Measurements from ENCODE around the gene RPL29. TPM values are rescaled to one million over a fixed set of nuclear protein-coding genes. Genes with fewer than 3 reads are reported as not detected.

RPL29 gene
- total and polyA plus RNA-seq, 2 donors (not counting 3 experiments of a cell fraction or from before 2014, with no cell fraction given) = 1,236 to 2,177 TPM

- ChIA-PET POLR2A (interaction anchor here (1.6 kb wide), 1 partner anchor 12 kb away, joined by 4 read pairs; the partner anchor contains the start of genes PARP3 and RRP9), CTCF (interaction anchor here (1.0 kb wide), 2 partner anchors 13 to 20 kb away, joined by 3 to 4 read pairs; partner anchors contain the start of genes ABHD14B and RRP9)
- intact Hi-C loops (cut with micrococcal nuclease) (no loop called here), dilution Hi-C loops (cut with MboI; ENCODE audit: extremely low pct_ligation_motif_present, low sequenced_read_pairs) (no loop called here)
- peaks cover 7 to 13% of the 10 kb centered on the region in 2 experiments for H3K27me3 ChIP-seq (ENCODE audit: control insufficient read depth in 2 of 2, insufficient read depth in 2 of 2, low read length in 2 of 2)
- no TSS peak for BruUV-seq (replicated peaks)
- no peaks in the 10 kb centered on the region for H3K4me1 ChIP-seq (ENCODE audit: control insufficient read depth, extremely low read depth, insufficient read depth, low read length)
- FAIRE-seq (no peak), DNase-seq (ENCODE audit: low read depth, low spot score) (no peak)
- no peaks in the 10 kb centered on the region for H3K79me2 ChIP-seq (ENCODE audit: control insufficient read depth, insufficient read depth, low read length)
- no peak overlapping the region for H3K27ac ChIP-seq (ENCODE audit: insufficient read depth, low read depth, low read length)
- no peak overlapping the region for H2AFZ ChIP-seq (ENCODE audit: low read depth, low read length)
- H3K4me2 ChIP-seq (ENCODE audit: insufficient read depth, low read length) = no peak overlapping the region
- H4K20me1 ChIP-seq (replicated peaks; ENCODE audit: control insufficient read depth, extremely low read depth, insufficient read depth, low read length) = no peaks in the 10 kb centered on the region
- no peaks in the 10 kb centered on the region for H3K9me3 ChIP-seq (replicated peaks; ENCODE audit: control insufficient read depth, insufficient read depth, low read length)
- H3K4me3 ChIP-seq (replicated peaks in 1 of 3; ENCODE audit: insufficient read depth in 1 of 3, low read depth in 1 of 3, low read length in 3 of 3) = no peak overlapping the region
- H3K36me3 ChIP-seq (ENCODE audit: control insufficient read depth in 2 of 2, extremely low read depth in 1 of 2, insufficient read depth in 2 of 2, low read length in 2 of 2) = no peaks in the 10 kb centered on the region
- H3K9me1 ChIP-seq (replicated peaks; ENCODE audit: control insufficient read depth, extremely low read depth, insufficient read depth, low read length) = no peaks in the 10 kb centered on the region
- H3K9ac ChIP-seq (replicated peaks; ENCODE audit: extremely low read depth, insufficient read depth, low read length) = no peak overlapping the region
- no peak for TF ChIP-seq EZH2 (IDR thresholded peaks at IDR 0.05; ENCODE audit: borderline replicate concordance, low read depth, low read length, severe bottlenecking)
- TF ChIP-seq GATA2 (IDR thresholded peaks at IDR 0.05; ENCODE audit: insufficient read depth, insufficient read length, low read depth, low read length) = no peak
- no peak for TF ChIP-seq JUN (IDR thresholded peaks at IDR 0.05; ENCODE audit: borderline replicate concordance, insufficient read depth, insufficient read length, low read depth)
- TF ChIP-seq FOS (IDR thresholded peaks at IDR 0.05; ENCODE audit: borderline replicate concordance, insufficient read depth, low read length) = no peak
- TF ChIP-seq MYC (IDR thresholded peaks at IDR 0.05; ENCODE audit: low read depth, low read length) = no peak
- TF ChIP-seq POLR2A (IDR thresholded peaks at IDR 0.05; ENCODE audit: low read depth, low read length) = no peak
- TF ChIP-seq CTCF (IDR thresholded peaks at IDR 0.05; ENCODE audit: extremely low read depth in 1 of 2, insufficient read depth in 1 of 2, low read depth in 1 of 2, low read length in 2 of 2) = no peak
- TF ChIP-seq POLR2AphosphoS5 (IDR thresholded peaks at IDR 0.05; ENCODE audit: insufficient read depth, low read depth, low read length) = no peak
- TF ChIP-seq, protein P1, sequence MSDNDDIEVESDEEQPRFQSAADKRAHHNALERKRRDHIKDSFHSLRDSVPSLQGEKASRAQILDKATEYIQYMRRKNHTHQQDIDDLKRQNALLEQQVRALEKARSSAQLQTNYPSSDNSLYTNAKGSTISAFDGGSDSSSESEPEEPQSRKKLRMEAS (IDR thresholded peaks at IDR 0.05; ENCODE audit: insufficient read depth, insufficient read length) = no peak
Measured at GRCh38 chr3:51954105-51954504, 41.6 kb downstream of the RPL29 start.

Measured in endothelial cell of umbilical vein (primary cell).